ENCODE results near the gene TMBIM6. TPM values are rescaled to one million over a fixed set of nuclear protein-coding genes. Genes with fewer than 3 reads are reported as not detected.

TMBIM6 gene
- total RNA-seq, 4 donors from 2014 or later = 228 to 395 (median 322) TPM

DNA sequence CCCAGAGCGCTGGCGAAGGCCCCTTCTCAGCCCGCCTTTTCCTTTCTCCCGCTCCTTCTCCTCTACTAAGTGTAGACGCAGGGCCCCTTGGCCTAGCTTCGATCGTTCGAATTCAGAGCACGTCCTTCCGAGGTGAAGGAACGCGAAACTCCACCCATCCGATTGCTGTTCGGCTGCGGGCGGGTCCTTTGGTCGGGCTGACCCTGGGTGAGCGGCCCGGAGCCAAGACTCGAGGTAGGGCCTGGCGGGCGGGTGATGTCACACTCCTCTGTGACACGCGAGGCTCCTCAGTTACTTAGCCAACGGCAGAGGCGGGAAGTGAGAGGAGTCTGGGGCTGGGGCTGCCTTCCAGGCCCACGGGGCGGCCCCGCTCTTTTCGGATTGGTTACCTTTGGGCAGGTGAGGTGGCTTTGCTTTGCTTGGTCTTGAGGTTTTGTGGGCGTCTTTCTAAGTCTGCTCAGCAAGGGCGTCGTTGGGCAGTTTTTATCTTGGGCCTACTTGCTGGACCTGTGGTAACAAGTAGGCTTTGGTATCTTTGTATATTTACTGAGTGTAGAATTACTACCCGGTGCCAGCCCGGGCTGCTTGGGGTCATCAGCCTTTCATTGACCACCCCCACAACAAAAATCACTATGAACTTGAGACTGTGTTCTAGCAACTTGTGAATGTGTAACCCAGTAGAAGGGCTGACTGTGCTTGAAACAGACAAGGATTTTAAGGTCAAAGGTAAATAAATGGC, 694 bp downstream of the TMBIM6 start:
- peaks cover 0 to 3% (median 2%) of the 10 kb centered on the region in 4 donors for H3K36me3 ChIP-seq
- no peaks in the 10 kb centered on the region for H3K27me3 ChIP-seq
- WGBS = under 1% methylated on average over 13 of the region's 35 CpGs
- intact Hi-C loops (cut with DNase I) = no loop called here
- H3K4me1 ChIP-seq = peaks cover 39 to 54% (median 51%) of the 10 kb centered on the region in 4 donors
- peak overlapping the region; percentile 60 to 90 (median 79) for H3K4me3 ChIP-seq
- peak; percentile 94 for DNase-seq (ENCODE audit: extremely low spot score)
- TF ChIP-seq POLR2AphosphoS5 (IDR thresholded peaks at IDR 0.05) (peak in 1 of 2 donors; percentile 34), EP300 (IDR thresholded peaks at IDR 0.05) (no peak)
- peak overlapping the region; percentile 92 to 98 (median 97) for H3K27ac ChIP-seq (replicated peaks in 1 of 4)
- no peaks in the 10 kb centered on the region for H3K9me3 ChIP-seq

DNA sequence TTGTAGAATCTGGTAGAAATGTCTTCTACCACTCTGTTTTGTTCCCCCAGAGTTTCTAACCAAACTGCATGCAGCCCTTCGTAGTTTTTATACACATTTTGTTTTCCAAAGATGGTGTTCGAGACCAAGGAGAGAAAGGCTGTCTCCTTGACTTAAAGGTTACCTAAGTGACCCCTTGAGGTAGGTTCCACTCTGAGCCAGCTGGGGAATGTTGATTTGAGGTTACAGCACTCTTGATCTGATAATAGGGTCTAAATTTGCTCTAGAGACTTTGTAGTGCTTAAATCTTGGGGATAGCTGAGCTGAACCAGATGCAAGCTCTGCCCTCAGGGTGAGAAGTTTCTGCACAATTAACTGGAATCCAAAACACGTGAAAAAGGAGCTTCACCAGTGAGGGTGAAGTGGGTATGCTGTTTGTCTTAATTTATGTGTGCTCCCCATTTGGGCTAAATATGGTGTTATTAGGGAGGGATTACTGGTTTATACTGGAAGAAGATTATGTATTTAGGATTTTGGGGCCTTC, 3.1 kb downstream of the TMBIM6 start:
- WGBS = 40% methylated on average over 3 of the region's 3 CpGs
- Histone ChIP-seq H3K4me3 (no peak overlapping the region), H3K27ac (replicated peaks in 1 of 4) (peak overlapping the region in 1 of 4 donors; percentile 24), H3K4me1 (peaks cover 61 to 76% (median 72%) of the 10 kb centered on the region in 4 donors), H3K36me3 (peaks cover 0 to 4% (median 2%) of the 10 kb centered on the region in 4 donors), H3K9me3 (no peaks in the 10 kb centered on the region), H3K27me3 (no peaks in the 10 kb centered on the region)
- TF ChIP-seq POLR2AphosphoS5 (IDR thresholded peaks at IDR 0.05) (no peak), POLR2A (IDR thresholded peaks at IDR 0.05; ENCODE audit: low read depth) (no peak), EP300 (IDR thresholded peaks at IDR 0.05) (no peak)
- TF ChIP-seq, protein P1, sequence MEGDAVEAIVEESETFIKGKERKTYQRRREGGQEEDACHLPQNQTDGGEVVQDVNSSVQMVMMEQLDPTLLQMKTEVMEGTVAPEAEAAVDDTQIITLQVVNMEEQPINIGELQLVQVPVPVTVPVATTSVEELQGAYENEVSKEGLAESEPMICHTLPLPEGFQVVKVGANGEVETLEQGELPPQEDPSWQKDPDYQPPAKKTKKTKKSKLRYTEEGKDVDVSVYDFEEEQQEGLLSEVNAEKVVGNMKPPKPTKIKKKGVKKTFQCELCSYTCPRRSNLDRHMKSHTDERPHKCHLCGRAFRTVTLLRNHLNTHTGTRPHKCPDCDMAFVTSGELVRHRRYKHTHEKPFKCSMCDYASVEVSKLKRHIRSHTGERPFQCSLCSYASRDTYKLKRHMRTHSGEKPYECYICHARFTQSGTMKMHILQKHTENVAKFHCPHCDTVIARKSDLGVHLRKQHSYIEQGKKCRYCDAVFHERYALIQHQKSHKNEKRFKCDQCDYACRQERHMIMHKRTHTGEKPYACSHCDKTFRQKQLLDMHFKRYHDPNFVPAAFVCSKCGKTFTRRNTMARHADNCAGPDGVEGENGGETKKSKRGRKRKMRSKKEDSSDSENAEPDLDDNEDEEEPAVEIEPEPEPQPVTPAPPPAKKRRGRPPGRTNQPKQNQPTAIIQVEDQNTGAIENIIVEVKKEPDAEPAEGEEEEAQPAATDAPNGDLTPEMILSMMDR (IDR thresholded peaks at IDR 0.05) = no peak
- DNase-seq (ENCODE audit: extremely low spot score) = no peak
- intact Hi-C loops (cut with DNase I) = no loop called here

DNA sequence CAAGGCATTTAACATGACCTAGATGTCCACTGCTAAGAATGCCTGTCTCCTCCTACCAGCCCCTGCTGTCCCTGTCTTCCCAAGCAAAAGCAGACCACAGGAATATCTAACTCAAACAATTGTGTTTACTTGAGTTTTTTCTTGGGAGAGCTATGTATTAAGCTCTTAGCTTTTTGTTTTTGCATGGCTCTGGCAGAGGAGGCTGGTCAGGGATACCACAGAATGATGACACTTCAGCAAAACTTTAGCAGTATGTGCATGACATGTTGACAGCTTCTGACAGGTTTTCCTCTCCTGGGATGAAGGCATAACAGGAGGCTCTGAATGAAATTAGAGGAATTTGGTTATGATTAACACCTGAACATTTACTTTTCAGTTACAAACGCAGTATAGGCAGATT, 6.9 kb downstream of the TMBIM6 start:
- Histone ChIP-seq H3K27me3 (no peaks in the 10 kb centered on the region), H3K4me3 (no peak overlapping the region), H3K4me1 (peaks cover 89 to 100% (median 96%) of the 10 kb centered on the region in 4 donors), H3K9me3 (no peaks in the 10 kb centered on the region), H3K27ac (replicated peaks in 1 of 4) (no peak overlapping the region), H3K36me3 (peaks cover 6 to 18% (median 9%) of the 10 kb centered on the region in 4 donors)
- intact Hi-C loops (cut with DNase I) = no loop called here
- TF ChIP-seq POLR2A (IDR thresholded peaks at IDR 0.05; ENCODE audit: low read depth) = no peak
- TF ChIP-seq, protein P1 (IDR thresholded peaks at IDR 0.05) = no peak
- no peak for TF ChIP-seq POLR2AphosphoS5 (IDR thresholded peaks at IDR 0.05)
- TF ChIP-seq EP300 (IDR thresholded peaks at IDR 0.05) = no peak
- WGBS = 52% methylated on average over 1 of the region's 1 CpG
- no peak for DNase-seq (ENCODE audit: extremely low spot score)

DNA sequence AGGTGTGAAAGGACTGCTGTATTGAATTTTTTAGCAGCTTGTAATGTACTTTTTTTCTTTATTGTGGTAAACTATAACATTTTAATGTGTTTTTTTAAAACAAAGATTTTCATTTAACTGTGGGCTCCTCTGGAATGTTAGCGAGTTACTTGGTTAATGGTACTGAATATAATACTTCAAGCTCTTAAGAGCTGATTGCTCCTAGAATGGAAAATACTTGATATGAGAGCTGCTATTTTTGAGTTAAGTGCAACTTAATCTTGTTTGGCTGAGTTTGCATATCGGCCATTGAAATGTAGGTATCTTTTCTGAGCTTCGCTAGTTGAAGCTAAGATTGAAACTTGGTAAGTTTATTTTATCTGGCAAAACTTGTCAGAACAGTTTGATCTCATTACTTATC, 7.4 kb downstream of the TMBIM6 start:
- Histone ChIP-seq H3K36me3 (peaks cover 11 to 22% (median 14%) of the 10 kb centered on the region in 4 donors), H3K4me3 (no peak overlapping the region), H3K9me3 (no peaks in the 10 kb centered on the region), H3K27me3 (no peaks in the 10 kb centered on the region), H3K4me1 (peaks cover 88 to 100% (median 96%) of the 10 kb centered on the region in 4 donors), H3K27ac (replicated peaks in 1 of 4) (no peak overlapping the region)
- intact Hi-C loops (cut with DNase I) = no loop called here
- no peak for DNase-seq (ENCODE audit: extremely low spot score)
- TF ChIP-seq, protein P1 (IDR thresholded peaks at IDR 0.05) = no peak
- TF ChIP-seq EP300 (IDR thresholded peaks at IDR 0.05) (no peak), POLR2A (IDR thresholded peaks at IDR 0.05; ENCODE audit: low read depth) (no peak), POLR2AphosphoS5 (IDR thresholded peaks at IDR 0.05) (no peak)
- whole genome bisulfite sequencing = 46% methylated on average over 3 of the region's 3 CpGs

All from esophagus muscularis mucosa (tissue), 4 donors.